NCI-H146 treated with DMSO at 0.1 percent for 48 hours (cell line): ENCODE measurements around the gene TSPAN18.

Source experiments
- DNase-seq: peaks from one replicate; lab custom pipeline; 2025; ENCODE audit not compliant: unreplicated experiment; lab: John Stamatoyannopoulos, UW

The TSPAN18 gene

GRCh38 chr11:44880953-44881352 lies 154.2 kb downstream of the TSPAN18 start:
- DNase-seq: no peak

DNA sequence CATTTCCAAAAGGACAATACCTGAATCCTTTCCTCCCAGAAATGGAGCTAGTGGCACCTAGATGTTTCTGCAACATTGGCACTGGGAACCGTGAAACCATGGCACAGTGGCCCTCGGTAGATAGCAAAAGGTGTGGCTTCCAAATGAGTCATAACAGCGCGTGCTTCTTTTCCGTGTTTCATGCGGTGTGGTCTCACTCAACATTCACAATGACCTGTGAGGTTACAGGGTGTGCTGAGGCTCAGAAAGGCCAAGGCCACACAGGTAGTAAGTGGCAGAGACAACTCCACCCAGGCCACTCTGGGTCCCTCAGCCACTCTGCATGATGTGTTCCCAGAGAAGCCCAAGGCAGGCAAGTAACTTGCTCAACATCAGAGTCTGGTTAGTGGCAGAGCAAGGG lies 156.5 kb downstream of the TSPAN18 start:
- DNase-seq: no peak

- DNase-seq: no peak
These were observed 157.3 kb downstream of the TSPAN18 start for GRCh38 chr11:44884056-44884455.

DNA sequence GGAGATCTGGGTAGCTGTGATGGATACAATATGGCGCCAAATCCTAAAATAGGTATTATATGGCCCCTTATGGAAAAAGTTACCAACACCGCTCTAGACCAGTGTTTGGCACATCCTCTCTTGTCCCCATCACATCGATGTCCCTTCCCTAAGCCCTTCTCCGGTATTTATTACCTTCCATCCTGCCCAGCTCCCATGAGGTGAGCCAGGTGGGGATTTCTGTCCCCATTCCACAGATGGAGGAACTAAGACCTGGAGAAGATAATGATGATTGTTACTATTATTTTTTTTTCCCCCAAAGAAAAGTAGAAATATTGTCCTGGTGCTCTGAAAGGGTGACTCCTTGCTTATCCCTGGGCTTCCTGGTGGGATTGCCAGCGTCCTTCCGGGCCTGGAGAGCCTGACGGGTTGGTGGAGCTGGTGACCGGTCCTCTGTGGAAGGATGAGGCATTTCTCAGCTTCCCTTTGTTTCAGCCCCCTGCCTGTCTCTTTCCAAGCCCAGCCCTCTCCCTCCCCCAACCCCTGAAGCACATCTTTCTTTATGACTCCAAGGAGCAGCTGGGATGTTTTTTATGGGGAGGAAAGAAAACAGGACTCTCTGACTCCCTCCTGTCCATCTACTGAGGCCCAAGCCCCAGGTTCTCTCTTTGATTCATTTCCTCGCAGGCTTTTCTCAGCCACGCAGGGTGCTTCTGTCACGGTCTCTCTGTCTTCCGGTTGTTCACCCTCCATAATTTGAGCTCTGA lies 158.5 kb downstream of the TSPAN18 start:
- DNase-seq: no peak

GRCh38 chr11:44885919-44886789 lies 159.4 kb downstream of the TSPAN18 start:
- no peak for DNase-seq

DNA sequence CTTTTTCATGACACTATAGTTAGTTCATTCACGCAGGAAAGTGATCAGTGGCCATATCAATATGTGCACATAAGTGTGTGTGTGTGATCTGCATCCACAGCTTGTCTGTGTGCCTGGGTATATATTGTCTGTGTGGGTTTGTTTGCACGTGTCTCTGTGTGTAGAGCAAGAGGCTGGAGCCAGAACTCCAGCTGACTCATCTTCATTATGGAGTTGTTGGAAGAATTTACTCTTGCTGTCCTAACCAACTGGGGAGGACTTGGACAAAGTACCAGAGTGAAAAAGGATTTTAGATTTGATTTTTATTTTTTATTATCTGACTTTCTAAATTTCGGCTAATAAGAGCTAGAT lies 160.0 kb downstream of the TSPAN18 start:
- no peak for DNase-seq

DNA sequence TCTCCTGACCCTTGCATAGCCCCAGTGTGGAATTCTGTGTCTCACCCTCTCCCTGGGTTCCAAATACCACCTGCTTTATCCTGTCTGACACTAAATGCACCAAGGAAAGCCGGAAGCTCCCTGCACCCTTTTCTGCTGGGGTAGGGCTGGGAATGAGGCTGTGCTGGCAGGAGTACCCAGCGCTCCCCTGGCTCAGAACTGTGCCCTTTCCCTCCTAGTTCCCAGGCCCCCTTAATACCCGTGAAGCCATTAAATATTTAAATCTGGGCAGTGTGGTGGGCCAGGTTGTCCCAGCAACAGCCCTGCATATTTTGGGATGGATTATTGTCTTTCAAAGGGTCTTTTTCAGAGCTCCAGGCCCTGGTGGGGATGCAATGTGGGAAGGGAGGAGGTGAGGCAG lies 160.9 kb downstream of the TSPAN18 start:
- DNase-seq: no peak

DNA sequence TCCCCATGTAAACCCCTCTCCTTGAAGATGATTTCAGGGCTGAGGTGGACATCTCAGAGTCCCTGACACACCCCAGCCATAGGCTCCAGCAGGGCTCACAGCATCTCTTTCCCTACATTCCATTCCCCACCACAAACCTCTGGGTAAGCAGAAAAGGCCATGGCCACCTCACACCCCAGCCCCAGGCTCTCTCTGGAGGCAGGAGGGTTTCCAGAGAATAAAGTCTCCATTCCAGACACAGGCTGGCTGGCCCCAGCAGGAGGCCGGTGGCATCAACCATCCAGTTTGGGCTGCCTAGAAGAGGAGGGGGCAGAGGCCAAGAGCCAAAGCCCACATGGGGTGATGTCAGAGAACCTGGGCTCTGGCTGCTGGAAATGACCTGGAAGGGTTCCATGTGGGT lies 162.5 kb downstream of the TSPAN18 start:
- no peak for DNase-seq

GRCh38 chr11:44892843-44893242 lies 166.1 kb downstream of the TSPAN18 start:
- DNase-seq: no peak

GRCh38 chr11:44893308-44893822 lies 166.6 kb downstream of the TSPAN18 start:
- DNase-seq: no peak

DNA sequence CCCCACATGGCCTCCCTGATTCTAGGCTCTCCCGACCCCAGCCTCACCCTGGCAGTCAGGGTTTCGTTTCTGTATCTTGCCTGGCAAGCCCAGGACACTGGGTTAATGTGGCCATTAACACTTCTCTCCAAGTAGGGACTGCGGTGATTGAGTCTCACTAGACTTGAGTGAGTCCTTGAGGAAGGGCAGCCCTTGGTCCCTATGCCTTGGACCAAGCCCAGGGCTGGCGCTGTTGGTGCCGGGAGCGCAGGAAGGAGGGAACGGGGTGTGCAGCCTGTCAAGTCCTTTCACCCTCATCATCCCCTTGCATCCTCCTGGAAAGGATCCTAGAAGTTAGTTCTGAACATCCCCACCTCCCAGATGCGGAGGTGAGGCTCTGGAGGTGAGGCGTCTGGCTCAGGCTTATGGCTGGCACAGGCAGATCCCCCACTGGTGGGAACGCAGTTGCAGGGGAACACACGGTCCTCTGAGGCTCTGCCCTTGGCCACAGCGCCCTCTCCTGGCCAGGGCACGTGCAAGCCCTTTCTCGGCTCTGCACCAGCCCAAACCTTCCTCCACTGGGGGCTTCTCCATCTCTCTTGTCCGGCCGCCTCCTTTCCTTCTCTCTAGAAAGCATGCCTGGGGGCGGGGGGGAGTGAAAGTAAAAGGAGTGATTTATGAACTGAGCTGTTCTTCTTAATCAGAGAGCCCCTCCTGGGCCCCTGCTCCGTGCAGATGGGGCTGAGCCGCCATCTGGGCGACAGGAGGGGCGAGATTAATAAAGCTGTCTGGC lies 167.3 kb downstream of the TSPAN18 start:
- DNase-seq: no peak

DNA sequence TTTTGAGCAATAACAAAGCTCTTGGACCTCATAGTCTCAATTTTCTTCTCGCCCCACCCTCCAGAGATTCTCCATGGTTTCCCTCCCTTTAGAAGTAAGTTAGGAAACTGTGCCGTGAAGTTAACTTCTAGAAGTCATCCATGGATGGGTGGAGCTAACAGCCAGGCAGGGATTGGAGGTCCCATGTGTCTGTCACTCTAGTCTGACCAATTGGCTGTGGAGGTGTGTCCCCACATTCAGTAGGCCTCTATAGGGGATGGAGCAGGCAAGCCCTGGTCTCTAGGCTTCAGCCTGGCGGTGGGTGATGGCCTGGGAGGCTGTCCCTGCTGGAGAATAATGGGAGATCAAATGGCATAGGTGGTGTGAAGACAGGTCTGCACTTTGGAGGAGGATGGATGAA lies 173.2 kb downstream of the TSPAN18 start:
- no peak for DNase-seq

GRCh38 chr11:44901120-44901633 lies 174.4 kb downstream of the TSPAN18 start:
- DNase-seq: no peak

DNA sequence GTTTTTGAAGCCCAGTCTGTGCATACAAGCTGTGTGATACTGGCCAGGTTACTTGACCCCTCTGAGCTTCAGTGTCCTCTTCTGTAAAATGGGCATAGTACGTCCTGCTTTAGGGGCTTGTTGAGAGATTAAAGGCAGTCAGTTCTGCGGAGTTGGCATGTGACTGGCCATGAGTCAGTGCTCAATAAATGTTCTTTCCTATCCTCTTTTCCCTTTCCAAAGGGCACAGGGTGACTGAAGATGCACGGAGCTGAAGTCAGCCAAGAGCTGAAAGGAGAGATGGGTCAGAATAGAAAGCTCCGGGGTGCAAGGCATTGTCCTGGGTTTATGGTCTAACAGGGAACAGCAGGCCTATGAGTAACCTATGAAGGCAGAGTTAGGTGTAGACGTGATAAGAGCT lies 175.0 kb downstream of the TSPAN18 start:
- DNase-seq: no peak

GRCh38 chr11:44903035-44903434 lies 176.3 kb downstream of the TSPAN18 start:
- DNase-seq: no peak

GRCh38 chr11:44903518-44903917 lies 176.8 kb downstream of the TSPAN18 start:
- no peak for DNase-seq

- DNase-seq: no peak
These were observed 177.7 kb downstream of the TSPAN18 start for GRCh38 chr11:44904261-44905020.

- DNase-seq: no peak
These were observed 178.5 kb downstream of the TSPAN18 start for GRCh38 chr11:44905131-44905866.

DNA sequence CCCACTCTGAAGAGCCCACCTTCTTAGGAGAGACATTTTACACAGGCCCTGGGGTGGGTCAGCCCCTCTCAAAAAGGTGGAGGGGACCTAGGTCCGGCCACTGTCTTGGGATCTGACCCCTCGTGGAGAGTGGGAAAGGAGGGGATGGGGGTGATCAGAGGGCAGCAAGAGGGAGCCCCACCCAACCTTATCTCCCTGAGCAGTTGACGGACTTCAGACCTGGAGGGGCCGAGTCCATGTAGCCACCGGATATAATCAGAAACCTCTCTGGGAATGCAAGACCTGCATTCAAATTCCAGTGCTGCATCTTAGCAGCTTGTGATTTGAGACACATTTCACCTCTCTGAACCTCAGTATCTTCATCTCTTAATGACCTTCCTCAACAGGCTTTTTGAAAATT lies 179.9 kb downstream of the TSPAN18 start:
- no peak for DNase-seq

GRCh38 chr11:44909557-44909956 lies 182.8 kb downstream of the TSPAN18 start:
- DNase-seq: no peak
